ENCODE data around the gene RANGRF.

RANGRF gene

DNA sequence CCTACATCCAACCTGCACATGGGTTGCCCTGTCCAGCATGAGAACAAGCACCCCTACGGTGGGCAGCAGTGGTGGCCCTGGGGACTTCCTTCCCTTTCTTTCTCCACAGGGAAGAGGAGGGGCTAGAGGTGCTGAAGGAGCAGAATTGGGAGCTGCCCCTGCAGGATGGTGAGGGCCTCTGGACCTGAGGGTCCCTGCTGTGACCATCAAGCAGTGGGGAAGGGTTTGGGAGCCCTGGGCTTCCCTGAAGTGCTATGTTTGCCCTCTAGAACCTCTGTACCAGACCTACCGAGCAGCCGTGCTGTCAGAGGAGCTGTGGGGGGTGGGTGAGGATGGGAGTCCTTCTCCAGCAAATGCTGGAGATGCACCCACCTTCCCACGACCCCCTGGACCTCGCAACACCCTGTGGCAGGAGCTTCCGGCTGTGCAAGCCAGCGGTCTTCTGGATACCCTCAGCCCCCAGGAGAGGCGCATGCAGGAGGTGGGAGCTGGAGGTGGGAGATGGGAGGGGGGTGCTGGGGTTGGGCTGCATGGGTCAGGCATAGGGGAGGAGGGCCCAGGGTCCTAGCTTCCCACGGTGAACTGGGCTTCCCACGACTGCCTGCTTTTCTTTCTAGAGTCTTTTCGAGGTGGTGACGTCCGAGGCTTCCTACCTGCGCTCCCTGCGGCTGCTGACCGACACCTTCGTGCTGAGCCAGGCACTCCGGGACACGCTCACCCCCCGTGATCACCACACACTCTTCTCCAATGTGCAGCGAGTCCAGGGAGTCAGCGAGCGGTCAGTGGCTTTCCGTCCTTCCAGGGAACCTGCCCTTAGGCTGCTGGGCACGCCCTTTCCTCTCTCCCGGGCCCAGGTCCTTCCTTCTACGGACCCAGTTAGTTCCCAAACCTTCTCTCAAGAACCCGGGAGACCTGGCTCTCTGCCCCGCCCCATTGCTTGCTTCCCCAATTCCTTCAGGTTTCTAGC is 26.6 kb downstream of the RANGRF start:
- no peak for DNase-seq

GRCh38 chr17:8315764-8316217 is 27.3 kb downstream of the RANGRF start:
- DNase-seq: no peak

- no peak for DNase-seq
These were observed 29.8 kb downstream of the RANGRF start for GRCh38 chr17:8318010-8318935.

- DNase-seq: no peak
These were observed 31.8 kb downstream of the RANGRF start for GRCh38 chr17:8320262-8320661.

DNA sequence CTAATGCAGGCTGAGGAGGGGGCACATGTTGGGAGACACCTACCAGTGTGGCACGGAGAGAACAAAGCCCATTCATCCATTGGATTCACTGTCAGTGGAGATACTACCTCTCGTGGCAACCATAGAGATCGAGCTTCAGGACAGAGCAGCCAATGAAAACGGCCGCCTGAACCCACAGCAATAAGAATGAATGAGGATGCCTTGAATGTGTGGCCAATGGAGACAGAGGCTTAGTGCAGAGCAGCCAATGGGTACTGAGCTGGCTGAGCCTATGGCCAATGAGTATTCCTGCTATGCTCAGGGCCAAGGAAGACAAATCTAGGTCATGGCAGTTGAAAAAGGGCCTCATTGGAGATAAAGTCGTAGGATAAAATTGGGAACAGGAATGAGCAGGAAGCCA is 32.5 kb downstream of the RANGRF start:
- no peak for DNase-seq

DNA sequence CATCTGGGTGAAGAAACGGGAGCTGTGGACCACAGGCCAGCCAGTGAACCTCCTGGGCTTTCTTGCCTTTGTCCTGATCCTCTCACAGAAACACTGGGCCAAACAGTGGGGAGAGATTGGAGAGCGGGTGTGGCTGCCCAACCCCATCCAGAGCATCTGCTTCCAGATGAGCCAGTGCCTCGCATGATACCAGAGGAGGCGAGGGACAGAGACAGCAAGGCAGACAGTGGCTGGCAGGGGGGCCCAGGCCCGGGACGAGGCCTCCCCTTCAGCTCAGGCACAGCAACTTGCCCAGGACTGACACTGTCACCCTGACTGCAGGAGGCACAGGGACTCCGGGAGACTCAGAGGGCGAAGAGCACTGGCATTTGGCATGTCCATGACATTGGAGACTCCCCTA is 33.6 kb downstream of the RANGRF start:
- no peak for DNase-seq

DNA sequence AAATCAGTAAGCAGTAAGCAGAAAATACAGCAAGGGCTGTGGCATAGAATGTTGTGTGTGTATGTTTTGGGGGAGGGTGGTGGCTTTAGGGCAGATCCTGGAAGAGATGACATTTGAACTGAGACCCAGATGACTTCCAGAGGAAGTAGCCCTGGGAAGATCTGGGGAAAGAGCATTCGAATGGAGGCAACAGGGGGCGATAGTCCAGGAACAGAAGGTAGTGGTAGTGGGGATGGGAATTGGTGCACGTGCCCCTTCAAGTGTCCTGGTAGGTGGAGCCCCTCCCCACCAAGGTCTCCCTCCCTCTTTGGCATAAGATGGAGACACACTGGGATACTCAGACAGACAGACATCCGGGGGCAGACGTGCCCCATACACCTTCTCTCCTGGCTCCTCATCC is 35.7 kb downstream of the RANGRF start:
- no peak for DNase-seq

DNA sequence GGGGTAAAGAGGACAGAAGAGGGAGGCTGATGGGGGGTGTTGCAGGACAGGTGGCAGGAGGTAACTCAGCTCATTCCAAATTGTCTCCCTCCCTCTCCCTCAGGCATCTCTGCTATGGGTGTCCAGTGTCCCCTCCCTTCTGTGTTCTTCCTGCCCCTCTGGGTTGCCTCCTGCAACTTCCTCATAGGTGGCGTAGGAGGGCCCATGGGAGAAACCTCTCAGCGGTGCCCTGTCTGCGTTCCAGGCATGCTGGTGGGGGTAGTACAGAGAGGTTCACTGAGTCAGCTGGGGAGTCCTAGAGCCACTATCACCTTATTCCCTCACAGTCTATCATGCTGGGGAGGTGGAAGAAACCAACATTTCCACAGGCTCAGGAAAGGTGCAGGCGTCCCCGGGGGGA is 36.5 kb downstream of the RANGRF start:
- DNase-seq: no peak

GRCh38 chr17:8326511-8327302 is 38.2 kb downstream of the RANGRF start:
- DNase-seq: peak; percentile 5

GRCh38 chr17:8327303-8327649 is 38.8 kb downstream of the RANGRF start:
- no peak for DNase-seq

DNA sequence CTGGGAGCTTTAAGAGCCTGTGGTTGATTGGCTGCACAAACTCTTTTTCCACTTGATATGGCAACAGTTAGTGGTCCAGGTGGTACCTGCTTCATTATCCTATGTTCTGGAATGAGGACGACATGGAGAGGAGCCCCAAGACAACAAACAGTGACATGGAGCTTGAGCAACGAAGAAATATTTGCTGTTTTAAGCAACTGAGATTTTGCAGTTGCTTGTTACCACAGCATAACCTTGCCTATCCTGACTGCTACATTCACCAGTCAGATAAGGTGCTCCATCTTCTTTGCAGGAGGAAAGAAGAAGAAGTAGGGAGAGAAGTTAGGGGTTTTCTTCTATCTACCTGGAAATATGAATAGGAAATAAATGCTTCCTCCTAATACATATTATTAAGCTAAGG is 43.7 kb downstream of the RANGRF start:
- DNase-seq: no peak

DNA sequence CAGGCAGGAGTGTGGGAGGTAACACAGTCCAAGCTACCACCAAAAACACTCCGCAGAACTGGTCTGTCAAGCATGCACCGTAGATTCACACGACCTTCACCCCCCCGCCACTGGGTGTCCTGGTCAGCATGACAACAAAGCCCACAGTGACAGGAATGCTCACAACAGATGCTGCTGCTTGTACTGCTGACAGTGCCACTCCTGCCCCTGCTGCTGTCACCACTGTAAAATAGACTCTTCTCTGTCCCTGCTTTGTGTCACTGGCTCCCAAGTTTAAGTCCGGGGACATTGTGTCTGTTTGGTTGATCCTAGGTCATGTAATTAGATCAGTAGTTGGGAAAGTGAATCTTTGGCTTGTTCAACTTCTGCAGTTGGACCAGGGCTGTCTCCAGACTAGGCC is 44.2 kb downstream of the RANGRF start:
- DNase-seq: no peak

DNA sequence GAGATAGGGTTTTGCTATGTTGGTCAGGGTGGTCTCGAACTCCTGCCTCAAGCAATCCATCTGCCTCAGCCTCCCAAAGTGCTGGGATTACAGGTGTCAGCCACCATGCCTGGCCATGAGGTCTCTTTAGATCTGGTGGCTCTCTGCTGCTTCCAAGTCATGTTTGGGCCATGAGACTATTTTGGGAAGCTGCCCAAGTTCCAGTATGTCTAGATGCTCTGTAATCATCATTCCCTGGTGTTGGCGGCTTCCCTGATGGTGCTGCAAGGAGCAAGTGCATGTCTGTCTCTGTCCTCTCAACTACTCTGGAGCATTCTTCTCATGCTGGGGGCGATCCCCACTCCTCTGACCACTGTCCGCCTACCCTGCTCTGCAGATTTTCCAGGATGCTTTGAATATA is 44.8 kb downstream of the RANGRF start:
- no peak for DNase-seq

GRCh38 chr17:8337802-8338752 is 49.6 kb downstream of the RANGRF start:
- no peak for DNase-seq

- no peak for DNase-seq
These were observed 50.3 kb downstream of the RANGRF start for GRCh38 chr17:8338753-8339140.

GRCh38 chr17:8339540-8339939 is 51.1 kb downstream of the RANGRF start, which contains the start of gene ODF4:
Gene ODF4 (plus strand): TSS chr17:8339840. CDS start chr17:8340052, 212 bp downstream.
- no peak for DNase-seq
